Measurements from ENCODE around the gene ACOT11. TPM values are rescaled to one million over a fixed set of nuclear protein-coding genes. Genes with fewer than 3 reads are reported as not detected.

ACOT11 gene
- polyA plus RNA-seq, 1 donor from 2014 or later: not detected

- no peak overlapping the region for H3K9ac ChIP-seq (ENCODE audit: low read length)
- TF ChIP-seq MXI1 (conservative IDR thresholded peaks at IDR 0.05; ENCODE audit: poor library complexity, severe bottlenecking): no peak
- no peaks in the 10 kb centered on the region for H4K20me1 ChIP-seq (ENCODE audit: insufficient read depth)
- no peaks in the 10 kb centered on the region for H3F3A ChIP-seq (ENCODE audit: insufficient read depth, low read length, poor library complexity, severe bottlenecking)
- no peak overlapping the region for H3K27ac ChIP-seq (ENCODE audit: low read length)
- peaks cover 15% of the 10 kb centered on the region for H3K27me3 ChIP-seq (ENCODE audit: insufficient read depth, low read depth, low read length)
- H3K36me3 ChIP-seq (ENCODE audit: insufficient read depth, low read length): no peaks in the 10 kb centered on the region
- H3K4me3 ChIP-seq (ENCODE audit: low read length): no peak overlapping the region
- H3K79me2 ChIP-seq (replicated peaks; ENCODE audit: insufficient read depth, low read length): no peaks in the 10 kb centered on the region
- H2AFZ ChIP-seq (ENCODE audit: low read depth, low read length): no peak overlapping the region
- no peaks in the 10 kb centered on the region for H3K9me2 ChIP-seq (ENCODE audit: insufficient read depth, low read length)
- H3K9me3 ChIP-seq (ENCODE audit: low read length): no peaks in the 10 kb centered on the region
- H3K4me2 ChIP-seq (ENCODE audit: low read length): no peak overlapping the region
Measured at GRCh38 chr1:54537611-54538010, 10.4 kb upstream of the ACOT11 start.

- Histone ChIP-seq H2AFZ (ENCODE audit: low read depth, low read length) (no peak overlapping the region), H3F3A (ENCODE audit: insufficient read depth, low read length, poor library complexity, severe bottlenecking) (no peaks in the 10 kb centered on the region), H3K4me2 (ENCODE audit: low read length) (no peak overlapping the region), H3K9ac (ENCODE audit: low read length) (no peak overlapping the region), H3K9me3 (ENCODE audit: low read length) (no peaks in the 10 kb centered on the region), H3K79me2 (replicated peaks; ENCODE audit: insufficient read depth, low read length) (no peaks in the 10 kb centered on the region), H3K9me2 (ENCODE audit: insufficient read depth, low read length) (no peaks in the 10 kb centered on the region), H3K36me3 (ENCODE audit: insufficient read depth, low read length) (no peaks in the 10 kb centered on the region), H4K20me1 (ENCODE audit: insufficient read depth) (no peaks in the 10 kb centered on the region), H3K27me3 (ENCODE audit: insufficient read depth, low read depth, low read length) (peaks cover 20% of the 10 kb centered on the region), H3K27ac (ENCODE audit: low read length) (no peak overlapping the region), H3K4me3 (ENCODE audit: low read length) (no peak overlapping the region)
- TF ChIP-seq TAF1 (IDR thresholded peaks at IDR 0.05; ENCODE audit: low read depth): no peak
- no peak for TF ChIP-seq EZH2 (IDR thresholded peaks at IDR 0.05; ENCODE audit: borderline replicate concordance, insufficient read depth, low read length, poor library complexity, severe bottlenecking)
- TF ChIP-seq RAD21 (conservative IDR thresholded peaks at IDR 0.05): no peak
- no peak for TF ChIP-seq SMC3 (conservative IDR thresholded peaks at IDR 0.05; ENCODE audit: poor library complexity)
- no peak for TF ChIP-seq CTCF (IDR thresholded peaks at IDR 0.05; ENCODE audit: poor library complexity, severe bottlenecking)
- TF ChIP-seq EP300 (conservative IDR thresholded peaks at IDR 0.05; ENCODE audit: poor library complexity, severe bottlenecking): no peak
- TF ChIP-seq MXI1 (conservative IDR thresholded peaks at IDR 0.05; ENCODE audit: poor library complexity, severe bottlenecking): no peak
- TF ChIP-seq POLR2AphosphoS5 (IDR thresholded peaks at IDR 0.05): no peak
- no peak for TF ChIP-seq REST (IDR thresholded peaks at IDR 0.05; ENCODE audit: borderline replicate concordance)
Measured at GRCh38 chr1:54538538-54538937, 9.5 kb upstream of the ACOT11 start.

All from neural cell (in vitro differentiated cells).